ENCODE results near the gene DENND6A.
"Not testable (repeated sequence)": the region's sequence is repeated elsewhere in the genome, so short reads cannot be mapped to it uniquely, and the experiment has no call there.

DNA sequence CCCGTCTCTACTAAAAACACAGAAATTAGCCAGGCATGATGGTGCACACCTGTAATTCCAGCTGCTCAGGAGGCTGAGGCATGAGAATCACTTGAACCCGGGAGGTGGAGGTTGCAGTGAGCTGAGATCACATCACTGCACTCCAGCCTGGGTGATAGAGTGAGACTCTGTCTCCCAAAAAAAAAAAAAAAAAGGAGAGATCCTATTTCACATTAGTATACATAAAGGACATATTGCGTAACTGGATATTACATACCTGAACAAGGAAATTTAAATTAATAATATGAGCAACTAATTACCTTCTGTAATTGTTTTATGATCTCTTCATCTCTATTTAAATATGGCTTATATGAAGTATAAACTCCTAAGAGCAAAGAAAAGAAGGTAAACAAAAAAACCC, 58.6 kb downstream of the DENND6A start:
- TF ChIP-seq, protein P1, sequence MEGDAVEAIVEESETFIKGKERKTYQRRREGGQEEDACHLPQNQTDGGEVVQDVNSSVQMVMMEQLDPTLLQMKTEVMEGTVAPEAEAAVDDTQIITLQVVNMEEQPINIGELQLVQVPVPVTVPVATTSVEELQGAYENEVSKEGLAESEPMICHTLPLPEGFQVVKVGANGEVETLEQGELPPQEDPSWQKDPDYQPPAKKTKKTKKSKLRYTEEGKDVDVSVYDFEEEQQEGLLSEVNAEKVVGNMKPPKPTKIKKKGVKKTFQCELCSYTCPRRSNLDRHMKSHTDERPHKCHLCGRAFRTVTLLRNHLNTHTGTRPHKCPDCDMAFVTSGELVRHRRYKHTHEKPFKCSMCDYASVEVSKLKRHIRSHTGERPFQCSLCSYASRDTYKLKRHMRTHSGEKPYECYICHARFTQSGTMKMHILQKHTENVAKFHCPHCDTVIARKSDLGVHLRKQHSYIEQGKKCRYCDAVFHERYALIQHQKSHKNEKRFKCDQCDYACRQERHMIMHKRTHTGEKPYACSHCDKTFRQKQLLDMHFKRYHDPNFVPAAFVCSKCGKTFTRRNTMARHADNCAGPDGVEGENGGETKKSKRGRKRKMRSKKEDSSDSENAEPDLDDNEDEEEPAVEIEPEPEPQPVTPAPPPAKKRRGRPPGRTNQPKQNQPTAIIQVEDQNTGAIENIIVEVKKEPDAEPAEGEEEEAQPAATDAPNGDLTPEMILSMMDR (IDR thresholded peaks at IDR 0.05) = not testable (repeated sequence)
- TF ChIP-seq POLR2A, EP300 (IDR thresholded peaks at IDR 0.05): not testable (repeated sequence)

All from upper lobe of left lung (tissue), 4 donors.